ENCODE data around the gene NMRAL1.

Gene NMRAL1

GRCh38 chr16:4420505-4421105, 53.8 kb downstream of the NMRAL1 start:
- DNase-seq, result no peak

DNA sequence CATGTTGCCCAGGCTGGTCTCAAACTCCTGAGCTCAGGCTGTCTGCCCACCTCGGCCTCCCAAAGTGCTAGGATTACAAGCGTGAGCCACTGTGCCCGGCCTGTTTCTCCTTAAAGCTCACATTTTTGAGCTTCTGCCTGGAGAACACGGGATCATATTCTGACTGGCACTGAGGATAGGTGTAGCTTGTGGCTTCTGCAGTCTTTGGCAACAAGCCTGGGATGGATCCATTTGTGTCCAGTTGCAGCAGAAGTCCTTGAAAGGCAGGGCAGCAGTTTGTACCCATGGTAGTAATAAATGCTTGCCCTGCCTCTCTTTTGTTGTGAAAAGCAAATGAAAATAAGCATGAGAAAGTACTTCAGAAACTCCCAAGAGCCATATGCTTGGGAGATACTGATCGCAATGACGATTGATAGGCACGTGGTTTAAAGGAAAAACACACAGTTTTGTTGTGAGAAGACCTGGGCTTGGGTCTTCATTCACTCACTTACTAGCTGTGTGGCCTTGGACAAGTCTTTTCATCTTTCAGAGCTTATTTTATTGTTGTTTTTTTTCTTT, 54.9 kb downstream of the NMRAL1 start:
- no peak for DNase-seq

DNA sequence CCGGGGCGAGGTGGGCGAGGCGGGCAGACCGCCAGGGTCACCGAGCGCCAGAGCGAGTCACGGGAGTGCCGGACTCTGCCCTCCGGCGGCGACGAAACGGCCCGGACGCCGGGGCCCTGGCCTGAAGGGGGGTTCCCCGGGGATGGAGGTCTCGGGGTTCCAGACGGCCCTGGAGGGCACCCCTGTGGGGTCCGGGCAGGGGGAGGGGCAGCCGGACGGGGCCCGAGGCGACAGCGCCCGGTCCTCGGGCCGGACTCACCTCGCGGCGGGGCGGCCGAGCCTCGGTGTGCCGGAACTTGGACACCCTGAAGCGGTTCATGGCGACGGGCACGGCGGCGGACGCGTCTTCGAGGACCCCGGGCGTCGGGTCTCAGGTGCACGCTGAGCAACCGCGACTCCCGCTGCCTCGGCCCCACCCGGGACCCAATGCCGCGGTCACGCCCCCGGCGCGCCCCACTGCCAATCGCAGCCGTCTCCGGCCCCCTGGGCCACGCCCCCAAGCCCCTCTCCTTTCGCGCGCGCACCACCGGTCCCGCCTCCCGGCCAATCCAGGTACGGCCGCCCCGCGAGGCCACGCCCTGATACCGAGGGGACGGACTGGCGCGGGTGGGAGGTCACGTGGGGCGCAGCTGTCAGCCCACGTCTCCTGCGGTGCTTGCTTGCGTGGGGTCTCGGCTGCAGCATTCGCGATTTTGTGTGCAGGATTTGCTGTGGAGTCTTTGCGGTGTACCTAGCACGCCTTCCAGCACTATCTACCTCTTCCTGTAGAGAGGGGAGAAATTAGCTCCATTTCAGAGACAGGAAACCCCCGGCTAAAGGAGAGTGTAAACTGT, 58.0 kb downstream of the NMRAL1 start, which contains the start of gene CORO7:
CORO7 (minus strand) TSS at position 397 of the 833 bp plus-strand sequence; CDS start at position 319, 78 bp downstream.
- peak; percentile 99 for DNase-seq

DNA sequence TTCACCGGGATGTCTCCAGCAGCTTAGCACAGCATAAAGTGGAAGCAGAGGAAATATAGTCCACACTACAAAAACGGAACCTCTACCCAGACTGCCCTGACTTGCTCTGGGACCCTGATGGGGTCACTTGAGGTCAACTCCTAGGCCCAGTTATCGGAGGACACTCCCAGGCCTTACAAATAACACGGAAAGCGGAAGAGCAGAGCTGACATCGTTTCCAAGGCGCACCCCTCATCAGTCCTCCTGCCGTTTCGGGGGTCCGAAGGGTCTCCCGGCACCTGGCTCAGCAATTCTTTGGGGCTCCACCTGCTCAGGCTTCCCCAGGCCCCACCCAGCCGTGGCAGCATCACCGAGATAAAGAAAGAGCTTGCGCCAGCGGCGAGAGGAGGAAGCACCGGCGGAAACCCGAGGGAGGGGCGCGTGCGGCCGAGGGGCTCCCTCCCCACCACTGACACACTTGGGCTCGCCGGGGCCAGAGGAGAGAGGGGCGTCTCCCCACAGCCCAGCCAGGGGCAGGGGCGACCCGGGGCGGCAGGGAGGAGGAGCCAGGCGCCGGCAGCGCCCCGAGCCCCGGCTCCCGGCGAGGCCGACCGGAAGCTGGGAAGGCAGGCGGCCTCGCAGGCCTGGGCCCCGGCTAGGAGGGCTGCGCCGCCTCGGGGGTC, 58.8 kb downstream of the NMRAL1 start:
- DNase-seq, result peak; percentile 81

- DNase-seq, result peak; percentile 92
Observed at GRCh38 chr16:4414187-4414917, 60.1 kb downstream of the NMRAL1 start.

DNA sequence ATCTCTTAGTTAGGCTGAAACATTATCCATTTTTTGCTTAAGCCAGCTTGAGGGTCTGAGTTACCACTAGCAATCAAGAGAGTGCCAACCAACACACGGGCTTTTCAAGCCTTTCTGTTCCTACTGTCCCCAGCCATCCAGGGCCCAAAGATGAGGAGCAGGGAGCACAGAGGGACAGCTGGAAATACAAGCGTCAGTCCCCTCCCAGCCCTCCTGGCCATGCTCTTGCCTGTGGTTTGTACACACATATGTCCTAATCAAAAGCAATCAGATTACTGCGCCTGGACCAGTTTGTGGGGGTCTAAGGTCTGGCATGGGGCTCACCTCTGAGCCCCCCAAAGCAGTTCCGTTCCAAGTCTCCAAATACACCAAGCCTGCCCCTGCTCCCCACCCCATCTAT, 61.6 kb downstream of the NMRAL1 start:
- DNase-seq, result no peak

DNA sequence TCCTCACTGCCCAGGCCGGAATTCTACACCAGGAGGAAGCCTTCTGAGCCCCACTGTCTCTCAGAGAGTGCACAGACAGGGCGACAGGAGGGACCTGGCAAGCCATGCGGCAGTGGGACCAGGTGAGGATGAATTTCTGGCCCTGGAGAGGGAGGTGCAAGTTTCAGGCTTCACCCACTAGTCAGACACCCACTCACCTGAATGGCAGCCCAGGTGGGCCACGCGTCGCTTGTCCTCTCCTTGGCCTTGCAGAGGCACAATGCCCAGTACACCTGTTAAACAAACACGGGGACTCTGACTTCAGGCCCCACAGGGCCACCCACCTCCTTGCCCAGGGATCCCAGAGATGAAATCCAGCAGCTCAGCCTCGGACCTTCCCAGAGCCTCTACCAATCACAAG, 62.3 kb downstream of the NMRAL1 start:
- no peak for DNase-seq

Data from CD4-positive, alpha-beta T cell treated with Interleukin-12 subunit alpha and Interleukin-12 subunit beta, for 1 hour (primary cell).